DMS 273 treated with DMSO at 0.1 percent for 48 hours (cell line): ENCODE data around the gene PRKX.
"Not testable (repeated sequence)": the region's sequence is repeated elsewhere in the genome, so short reads cannot be mapped to it uniquely, and the experiment has no call there.

ENCODE experiments used
- DNase-seq: peaks from one replicate; lab custom pipeline; 2025; lab: John Stamatoyannopoulos, UW

The PRKX gene

GRCh38 chrX:3653111-3653510 is 60.3 kb downstream of the PRKX start:
- DNase-seq = no peak

- no peak for DNase-seq
Observed at GRCh38 chrX:3651277-3651676, 62.2 kb downstream of the PRKX start.

GRCh38 chrX:3648084-3648483 is 65.4 kb downstream of the PRKX start:
- no peak for DNase-seq

GRCh38 chrX:3639858-3640631 is 73.4 kb downstream of the PRKX start:
- DNase-seq = not testable (repeated sequence)

DNA sequence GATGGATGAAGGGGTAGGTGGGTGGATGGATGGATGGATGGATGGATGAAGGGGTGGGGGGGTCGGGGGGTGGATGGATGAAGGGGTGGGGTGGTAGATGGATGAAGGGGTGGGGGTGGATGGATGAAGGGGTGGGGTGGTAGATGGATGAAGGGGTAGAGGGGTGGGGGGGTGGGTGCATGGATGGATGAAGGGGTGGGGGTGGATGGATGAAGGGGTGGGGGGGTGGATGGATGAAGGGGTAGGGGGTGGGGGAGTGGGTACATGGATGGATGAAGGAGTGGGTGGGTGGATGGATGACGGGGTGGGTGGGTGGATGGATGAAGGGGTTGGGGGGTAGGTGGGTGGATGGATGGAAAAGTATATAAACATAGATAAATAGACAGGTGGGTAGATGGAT is 74.2 kb downstream of the PRKX start:
- DNase-seq = no peak

GRCh38 chrX:3638280-3638873 is 75.1 kb downstream of the PRKX start:
- DNase-seq = no peak

DNA sequence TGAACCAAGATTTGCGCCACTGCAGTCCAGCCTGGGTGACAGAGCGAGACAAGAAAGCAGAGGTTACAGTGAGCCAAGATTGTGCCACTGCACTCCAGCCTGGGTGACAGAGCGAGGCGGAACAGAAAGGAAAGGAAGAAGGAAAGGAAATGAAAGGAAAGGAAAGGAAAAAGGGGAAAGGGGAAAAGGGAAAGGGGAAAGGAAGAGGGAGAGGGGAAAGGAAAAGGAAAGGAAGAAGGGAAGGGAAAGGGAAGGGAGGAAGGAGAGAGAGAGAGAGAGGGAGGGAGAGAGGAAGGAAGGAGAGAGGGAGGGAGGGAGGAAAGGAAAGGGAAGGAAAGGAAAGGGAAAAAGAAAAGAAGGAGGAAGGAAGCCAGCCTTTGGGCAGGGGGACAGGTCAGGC is 76.6 kb downstream of the PRKX start:
- no peak for DNase-seq

GRCh38 chrX:3631196-3631595 is 82.3 kb downstream of the PRKX start:
- DNase-seq = no peak

GRCh38 chrX:3627594-3627993 is 85.9 kb downstream of the PRKX start:
- DNase-seq = no peak

DNA sequence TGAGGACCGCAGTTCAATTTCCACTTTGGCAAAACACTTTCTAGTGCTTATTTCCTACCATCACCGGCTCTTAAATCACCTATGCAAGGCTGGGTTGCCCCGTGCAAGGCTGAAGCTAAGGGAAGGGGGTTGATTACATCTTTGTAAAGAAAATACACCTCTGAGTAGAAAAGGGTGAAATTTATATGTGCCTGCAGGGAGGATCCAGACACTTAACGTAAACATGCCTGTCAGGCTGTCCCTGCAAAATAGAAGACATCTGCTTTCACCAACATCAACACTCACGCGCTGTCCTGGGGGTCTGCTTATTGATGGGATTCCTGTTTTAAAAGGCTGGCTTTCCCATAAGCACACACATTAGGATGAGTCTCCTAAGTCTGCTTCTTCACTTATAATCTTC is 92.0 kb downstream of the PRKX start:
- no peak for DNase-seq

DNA sequence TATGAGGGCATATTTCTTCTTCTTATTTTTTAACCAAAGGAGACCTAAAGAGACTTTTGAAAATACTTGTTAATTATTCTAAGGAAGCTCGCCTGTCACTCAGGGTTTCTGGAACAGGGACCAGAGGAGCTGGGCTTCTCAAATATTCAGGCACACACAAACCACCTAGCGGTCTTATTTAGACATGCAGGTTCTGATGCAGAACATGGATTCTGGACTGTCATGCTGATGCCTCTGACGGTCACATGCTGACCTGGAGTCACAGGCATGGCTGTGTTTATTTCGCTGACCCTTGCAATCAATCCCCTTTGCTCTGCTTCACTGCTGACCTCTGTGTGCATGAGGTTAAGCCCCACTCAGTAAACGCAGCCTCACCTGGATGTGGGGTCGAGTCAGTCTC is 101.7 kb downstream of the PRKX start:
- DNase-seq = not testable (repeated sequence)

GRCh38 chrX:3609810-3610209 is 103.6 kb downstream of the PRKX start:
- no peak for DNase-seq

- DNase-seq = no peak
Observed at GRCh38 chrX:3603026-3603661, 110.3 kb downstream of the PRKX start.

- DNase-seq = no peak
Observed at GRCh38 chrX:3599802-3600430, 113.5 kb downstream of the PRKX start.

GRCh38 chrX:3598709-3599108 is 114.7 kb downstream of the PRKX start:
- no peak for DNase-seq

GRCh38 chrX:3598046-3598605 is 115.3 kb downstream of the PRKX start:
- no peak for DNase-seq

- no peak for DNase-seq
Observed at GRCh38 chrX:3592184-3592583, 121.3 kb downstream of the PRKX start.

DNA sequence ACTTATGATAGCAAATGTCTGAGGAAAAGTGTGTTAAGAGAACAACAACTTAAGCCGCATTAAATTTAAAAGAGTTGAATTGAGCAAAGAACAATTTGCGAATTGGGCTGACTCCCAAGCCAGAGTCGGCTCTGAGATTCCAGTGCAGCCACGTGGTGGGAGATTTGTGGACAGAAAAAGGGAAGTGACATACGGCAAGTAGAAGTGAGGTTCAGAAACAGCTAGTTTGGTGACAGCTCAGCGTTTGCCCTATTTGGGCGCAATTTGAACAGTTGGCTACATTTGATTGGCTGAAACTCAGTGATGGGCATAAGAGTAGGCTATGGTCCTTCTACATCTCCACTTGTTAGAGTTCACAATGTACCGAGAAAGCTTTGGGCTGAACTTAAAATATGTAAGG is 124.0 kb downstream of the PRKX start:
- no peak for DNase-seq

- no peak for DNase-seq
Observed at GRCh38 chrX:3585719-3586118, 127.7 kb downstream of the PRKX start.

- no peak for DNase-seq
Observed at GRCh38 chrX:3584415-3584996, 128.9 kb downstream of the PRKX start.

GRCh38 chrX:3582451-3582850 is 131.0 kb downstream of the PRKX start:
- DNase-seq = no peak

DNA sequence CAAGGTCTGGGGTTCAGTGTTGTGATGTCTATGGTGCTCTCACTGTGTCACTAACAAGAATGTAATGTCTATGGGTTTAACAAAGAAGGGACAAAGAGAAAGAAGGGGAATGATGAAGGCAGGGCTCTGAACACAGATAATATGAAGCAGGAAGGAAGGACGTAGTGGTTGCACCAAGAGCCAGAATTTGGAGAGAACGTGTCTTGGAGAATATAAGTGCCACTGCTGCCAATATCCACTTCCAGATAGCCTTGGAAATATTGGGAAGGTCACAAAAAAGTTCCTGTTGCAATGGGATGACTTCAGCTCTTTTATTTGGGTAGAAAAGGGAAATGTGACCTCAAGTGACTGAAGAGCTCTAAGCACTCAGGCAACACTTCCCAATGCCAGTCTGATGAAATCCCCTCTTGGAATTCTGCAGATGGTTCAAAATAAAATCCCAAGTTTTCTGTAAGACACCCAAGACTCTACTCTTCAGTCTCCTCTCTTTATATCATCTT is 131.8 kb downstream of the PRKX start:
- DNase-seq = no peak
